Urinary bladder (tissue), 4 donors: Measurements from ENCODE around the gene GREM1. TPM values are rescaled to one million over a fixed set of nuclear protein-coding genes. Genes with fewer than 3 reads are reported as not detected.

Experiments used
- DNase-seq: peaks from one replicate; pipeline ENCODE4 v3.0.0-alpha.2; 2015; ENCODE audit errors: extremely low spot score
- H3K27ac ChIP-seq: one replicate; pipeline ENCODE4 v1.5.1; 2013; ENCODE audit warnings: low read depth, mild to moderate bottlenecking, moderate library complexity
- H3K36me3 ChIP-seq: one replicate; pipeline ENCODE4 v1.6.1; 2013; ENCODE audit warnings: mild to moderate bottlenecking, moderate library complexity; ENCODE audit not compliant: insufficient read depth
- H3K4me1 ChIP-seq: one replicate; pipeline ENCODE4 v1.6.1; 2013; ENCODE audit warnings: mild to moderate bottlenecking, moderate library complexity; ENCODE audit not compliant: insufficient read depth
- H3K4me3 ChIP-seq: one replicate; pipeline ENCODE4 v1.5.1; 2013; ENCODE audit warnings: low read depth, low read length
- WGBS: extraction: QIAGEN DNeasy Blood & Tissue Kit; methylation state at CpG from one replicate; pipeline ENCODE4 v1.1.7; 2013; 5-methylcytosine and 5-hydroxymethylcytosine counted together
- polyA plus RNA-seq: library from polyadenylated mRNA; stranded (reverse); fragments of 200-250 nt; gene quantifications from one replicate; pipeline ENCODE4 v1.2.3, GENCODE V29; 2013
- total RNA-seq: library from RNA; depleted of rRNA; stranded (reverse); fragments of >200 nt; gene quantifications from one replicate; pipeline ENCODE4 v1.2.3, GENCODE V29; 2014
- donor health status: healthy with polysubstance abuse.
- donor health status: healthy.

Gene GREM1
- total and polyA plus RNA-seq, 2 donors: 1.2 to 8.7 TPM

DNA sequence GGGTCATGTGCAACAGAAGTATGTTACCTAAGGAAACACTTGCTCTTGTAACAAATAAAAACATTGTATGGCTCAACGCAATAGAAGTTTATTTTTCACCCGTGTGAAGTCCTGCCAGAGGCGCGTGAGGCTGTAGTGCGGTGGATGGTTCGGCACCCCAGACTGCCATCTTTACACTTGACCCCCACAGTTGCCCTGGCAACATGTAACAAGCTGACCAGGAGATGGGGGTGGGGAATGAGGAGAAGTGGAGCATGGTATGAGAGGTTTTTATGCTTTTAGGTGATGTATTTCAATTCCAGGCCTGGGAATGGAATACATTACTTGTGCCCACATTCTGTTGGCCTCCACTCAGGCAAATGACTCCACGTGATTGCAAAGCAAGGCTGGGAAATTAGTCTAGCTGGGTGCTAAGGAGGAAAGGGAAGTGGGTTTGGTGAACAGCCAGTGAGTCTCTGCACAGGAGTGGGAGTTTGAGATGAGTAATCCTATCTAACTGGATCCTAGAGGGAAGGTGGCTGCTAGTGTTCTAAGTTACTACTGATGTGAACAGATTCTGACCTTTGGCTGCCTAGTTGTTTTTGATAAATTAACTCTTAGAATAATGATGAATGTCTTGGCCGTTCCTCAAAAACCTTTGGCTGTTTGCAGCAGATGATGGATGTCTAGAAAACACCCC, 33.8 kb upstream of the GREM1 start:
- no peak for DNase-seq
- Histone ChIP-seq H3K36me3 (no peaks in the 10 kb centered on the region), H3K4me1 (no peaks in the 10 kb centered on the region), H3K4me3 (no peak overlapping the region), H3K27ac (no peak overlapping the region)
- WGBS: 86% methylated on average over 8 of the region's 8 CpGs

DNA sequence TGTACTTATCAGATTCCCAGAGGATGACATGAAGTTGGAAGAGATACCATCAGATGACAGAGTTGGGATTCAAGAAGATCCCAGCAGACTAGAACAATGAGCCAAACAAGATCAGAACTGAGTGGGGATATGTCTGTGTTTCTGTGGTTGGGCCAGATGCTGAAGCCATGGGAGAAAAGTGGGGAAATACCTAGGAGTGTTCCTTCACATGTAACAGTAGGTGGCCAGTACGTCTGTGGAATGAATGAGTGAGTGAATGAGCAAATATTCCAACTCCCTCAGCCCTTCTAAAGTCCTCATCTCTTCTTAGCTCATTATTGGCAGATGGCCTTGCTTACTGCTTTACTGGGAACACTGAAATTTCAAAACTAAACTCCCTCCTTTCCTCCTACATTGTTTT, 32.2 kb upstream of the GREM1 start:
- Histone ChIP-seq H3K4me3 (no peak overlapping the region), H3K36me3 (no peaks in the 10 kb centered on the region), H3K4me1 (no peaks in the 10 kb centered on the region), H3K27ac (no peak overlapping the region)
- 80% methylated on average over 1 of the region's 1 CpG for WGBS
- DNase-seq: no peak

DNA sequence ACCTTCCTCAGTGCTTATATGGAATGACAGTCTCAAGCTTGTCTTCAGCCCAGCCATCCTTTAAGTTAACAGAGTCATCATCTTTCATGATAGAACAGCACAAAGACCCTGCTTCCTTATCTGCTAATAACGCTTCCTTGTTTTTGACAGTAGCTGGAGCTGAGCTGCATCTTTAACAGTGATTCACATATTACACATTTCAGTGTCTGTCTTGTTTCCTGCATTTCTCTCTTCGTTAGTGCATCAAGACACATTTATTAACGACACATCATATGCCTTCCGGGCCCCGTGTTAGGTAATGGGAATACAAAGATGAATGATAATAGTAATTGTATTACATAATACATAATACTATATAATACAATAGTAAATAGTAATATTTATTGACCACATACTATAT, 30.2 kb upstream of the GREM1 start:
- H3K27ac ChIP-seq: no peak overlapping the region
- no peak for DNase-seq
- H3K4me3 ChIP-seq: no peak overlapping the region
- H3K36me3 ChIP-seq: no peaks in the 10 kb centered on the region
- no peaks in the 10 kb centered on the region for H3K4me1 ChIP-seq
- 78% methylated on average over 5 of the region's 5 CpGs for WGBS

DNA sequence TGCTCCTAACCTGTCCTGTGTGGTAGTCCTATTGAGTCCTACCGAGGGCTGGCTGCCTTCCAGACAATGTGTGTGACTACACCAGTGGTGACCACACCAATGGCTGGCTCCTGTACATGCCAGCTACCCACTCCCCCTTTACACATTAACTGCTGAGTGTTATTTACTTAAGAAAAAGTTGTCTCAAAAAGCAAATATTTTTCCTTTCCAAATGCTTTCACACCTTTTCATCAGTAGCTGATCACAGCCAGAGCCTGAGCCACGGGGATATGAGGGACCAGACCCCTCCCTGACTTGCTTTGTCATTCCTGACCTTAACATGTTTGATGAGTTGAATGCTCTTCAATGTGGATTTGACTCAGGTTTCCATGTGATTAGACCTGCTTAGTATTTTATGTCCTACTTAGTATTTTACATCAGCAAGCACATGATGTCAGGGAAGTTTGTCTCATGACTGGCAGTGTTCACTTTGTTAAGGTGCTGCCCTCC, 29.6 kb upstream of the GREM1 start:
- H3K36me3 ChIP-seq: no peaks in the 10 kb centered on the region
- no peak for DNase-seq
- H3K4me3 ChIP-seq: no peak overlapping the region
- 64% methylated on average over 2 of the region's 2 CpGs for WGBS
- H3K4me1 ChIP-seq: no peaks in the 10 kb centered on the region
- H3K27ac ChIP-seq: no peak overlapping the region

DNA sequence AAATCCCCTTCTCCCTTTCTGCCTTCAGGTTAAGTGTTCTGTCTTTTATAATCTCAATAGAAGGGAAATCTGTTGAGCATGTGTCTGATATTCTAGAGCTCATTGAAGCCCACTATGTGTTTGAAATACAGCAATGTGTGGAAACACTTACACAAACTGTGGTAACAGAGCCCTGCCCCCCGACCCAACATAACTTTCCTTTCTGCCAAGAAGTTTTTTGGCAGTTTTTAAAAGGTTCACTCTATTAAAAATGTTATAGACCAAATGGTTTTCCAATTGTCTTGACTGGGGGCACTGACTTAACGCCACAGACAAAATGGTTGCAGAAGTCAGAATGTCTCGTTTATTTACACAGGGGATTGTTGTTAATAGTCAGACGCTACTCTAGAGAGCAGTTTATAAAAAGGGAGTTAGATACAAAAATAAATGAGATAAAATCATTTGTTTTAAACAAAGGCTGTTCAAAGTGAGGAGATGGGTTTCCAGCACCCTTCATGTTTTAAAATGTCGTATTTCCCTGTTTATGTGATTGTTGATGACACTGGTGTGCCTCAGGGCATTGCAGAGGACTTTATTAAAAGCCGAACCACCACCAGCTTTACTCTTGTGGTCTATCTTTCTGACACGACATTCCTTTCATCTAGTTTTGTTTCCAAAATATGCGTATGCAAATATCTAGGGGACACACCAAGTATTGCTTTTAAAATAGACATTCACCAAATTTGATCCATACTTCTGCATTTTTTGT, 26.7 kb upstream of the GREM1 start:
- Histone ChIP-seq H3K4me1 (no peaks in the 10 kb centered on the region), H3K4me3 (no peak overlapping the region), H3K36me3 (no peaks in the 10 kb centered on the region), H3K27ac (no peak overlapping the region)
- DNase-seq: no peak
- 48% methylated on average over 8 of the region's 8 CpGs for WGBS

DNA sequence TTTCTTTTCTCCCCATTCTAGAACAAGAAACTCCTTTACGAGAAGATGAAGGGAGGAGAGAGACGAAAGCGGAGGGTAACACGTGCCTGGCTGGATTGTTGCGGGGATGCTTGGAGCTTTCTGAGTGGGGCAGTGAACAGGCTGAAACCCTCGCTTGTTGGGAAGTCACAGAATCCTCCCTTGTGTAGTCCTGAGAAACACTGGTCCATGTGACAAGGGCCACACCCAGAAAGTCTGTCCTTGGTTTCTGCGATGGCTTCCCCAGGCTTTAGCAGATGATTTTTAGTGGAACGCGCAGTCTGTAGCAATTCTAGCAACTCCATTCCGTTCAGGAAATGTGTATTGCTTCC, 26.1 kb upstream of the GREM1 start:
- no peaks in the 10 kb centered on the region for H3K36me3 ChIP-seq
- DNase-seq: no peak
- H3K4me1 ChIP-seq: no peaks in the 10 kb centered on the region
- H3K4me3 ChIP-seq: no peak overlapping the region
- 82% methylated on average over 10 of the region's 10 CpGs for WGBS
- H3K27ac ChIP-seq: no peak overlapping the region

DNA sequence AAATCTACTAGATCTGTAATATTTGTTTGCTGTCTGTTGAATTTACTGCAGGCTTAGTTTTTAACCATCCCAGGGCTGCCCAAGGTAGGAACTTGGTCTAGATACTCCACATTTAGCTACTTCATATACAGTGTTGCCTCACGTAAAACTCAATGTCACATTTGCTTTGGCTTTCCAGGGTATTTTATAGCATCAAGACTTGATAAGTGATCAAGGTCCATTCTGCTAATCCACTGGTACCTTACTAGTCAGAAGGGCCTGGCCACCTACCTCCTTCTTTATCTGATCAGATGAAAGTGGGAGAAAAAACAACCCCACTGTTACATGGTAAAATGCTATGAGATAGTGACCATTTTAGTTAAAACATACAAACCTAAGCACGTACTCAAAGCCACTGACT, 25.5 kb upstream of the GREM1 start:
- WGBS: 88% methylated on average over 2 of the region's 2 CpGs
- no peak for DNase-seq
- H3K36me3 ChIP-seq: no peaks in the 10 kb centered on the region
- no peak overlapping the region for H3K4me3 ChIP-seq
- no peak overlapping the region for H3K27ac ChIP-seq
- no peaks in the 10 kb centered on the region for H3K4me1 ChIP-seq

DNA sequence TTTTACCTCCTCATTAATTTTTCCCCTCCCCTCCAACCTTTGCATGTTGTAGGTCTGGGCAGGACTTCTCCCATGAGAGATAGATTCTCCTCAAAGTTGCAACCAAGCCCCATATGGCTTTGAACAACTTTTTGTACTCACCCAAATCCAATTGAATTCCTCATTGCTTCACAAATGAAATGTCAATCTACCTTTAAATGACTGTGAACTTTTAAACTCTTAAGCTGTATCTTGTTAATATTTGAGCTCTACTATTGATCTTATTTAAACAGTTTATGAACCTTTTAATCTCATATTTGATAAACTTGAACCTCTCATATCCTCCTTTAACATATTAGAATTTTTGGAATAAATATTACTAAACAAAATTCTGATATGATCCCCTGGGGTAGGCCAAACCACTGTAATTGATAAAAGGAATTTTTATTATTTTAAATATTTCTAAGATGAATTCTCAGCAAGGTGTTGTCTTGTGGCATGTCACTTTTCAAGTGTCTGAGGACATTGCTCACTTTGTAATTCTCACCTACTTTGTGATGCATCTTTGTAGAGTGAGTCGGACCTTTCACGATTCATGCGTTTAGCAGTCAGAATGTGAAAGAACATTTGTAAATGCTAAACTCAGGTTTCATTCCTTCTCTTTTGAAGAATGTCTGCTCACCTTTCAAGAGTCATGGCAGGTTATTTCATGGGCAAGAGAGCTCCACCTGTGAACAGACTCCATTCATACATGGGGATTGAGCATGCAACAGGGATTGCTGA, 23.4 kb upstream of the GREM1 start:
- Histone ChIP-seq H3K4me1 (no peaks in the 10 kb centered on the region), H3K4me3 (no peak overlapping the region), H3K36me3 (no peaks in the 10 kb centered on the region), H3K27ac (no peak overlapping the region)
- WGBS: 99% methylated on average over 3 of the region's 3 CpGs
- DNase-seq: no peak

DNA sequence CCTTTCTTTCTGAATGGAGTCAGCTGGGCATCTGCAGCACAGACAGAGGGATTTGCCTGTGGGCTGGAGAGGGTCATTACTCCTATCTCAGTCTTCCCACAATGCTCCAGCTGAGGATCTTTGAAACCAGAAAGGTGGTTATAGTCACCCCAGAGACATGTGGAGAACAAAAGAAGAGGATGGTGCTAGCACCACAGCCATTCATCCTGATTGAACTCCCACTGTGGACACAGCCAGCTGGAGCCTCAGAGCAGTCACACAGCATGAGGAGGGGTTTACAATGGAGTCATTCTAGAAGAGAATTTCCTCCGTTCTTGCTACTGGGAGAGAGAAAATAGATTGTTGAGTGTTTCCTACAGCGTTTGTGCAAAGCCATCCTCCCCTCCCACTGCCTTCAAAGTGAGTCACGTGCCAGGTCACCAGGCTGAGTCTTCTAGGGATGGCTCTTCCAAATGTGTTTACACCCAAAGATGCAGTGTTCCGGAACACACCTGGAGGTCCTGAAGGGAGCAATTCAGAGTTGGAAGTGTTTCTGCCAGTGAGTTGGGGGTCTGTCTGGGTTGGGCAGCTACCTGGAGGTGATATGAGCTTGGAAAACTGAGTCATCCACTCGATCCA, 18.9 kb upstream of the GREM1 start:
- no peak overlapping the region for H3K4me3 ChIP-seq
- H3K4me1 ChIP-seq: no peaks in the 10 kb centered on the region
- WGBS: 83% methylated on average over 5 of the region's 5 CpGs
- H3K27ac ChIP-seq: no peak overlapping the region
- no peak for DNase-seq
- H3K36me3 ChIP-seq: no peaks in the 10 kb centered on the region

DNA sequence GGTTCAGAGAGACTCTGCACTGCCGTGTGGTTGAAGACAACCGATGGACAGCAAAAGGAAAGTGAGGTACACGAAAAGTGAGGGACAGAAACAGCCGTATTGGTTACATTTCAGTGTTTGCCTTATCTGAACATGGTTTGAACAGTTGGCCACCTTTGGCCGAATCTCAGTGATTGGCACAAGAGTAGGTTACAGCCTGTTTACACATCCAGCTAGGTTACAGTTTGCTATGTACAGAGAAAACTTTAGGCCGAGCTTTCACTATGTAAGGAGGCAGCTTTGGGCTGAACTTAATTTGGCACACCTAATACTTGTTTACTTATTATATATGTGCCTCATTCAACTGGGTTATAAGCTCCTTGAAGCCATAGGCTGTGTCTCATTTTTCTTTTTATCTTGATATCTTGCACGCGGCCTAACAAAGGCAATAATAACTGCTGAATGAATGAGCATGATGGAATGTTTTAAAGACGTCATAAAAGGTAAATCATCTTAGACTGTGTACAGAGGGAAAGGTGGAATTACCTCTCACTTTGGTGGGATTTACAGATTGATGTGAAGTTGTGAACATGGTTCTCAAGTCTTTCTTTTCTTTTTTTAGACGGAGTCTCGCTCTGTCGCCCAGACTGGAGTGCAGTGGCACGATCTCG, 17.2 kb upstream of the GREM1 start:
- no peak for DNase-seq
- Histone ChIP-seq H3K36me3 (no peaks in the 10 kb centered on the region), H3K4me1 (no peaks in the 10 kb centered on the region), H3K4me3 (no peak overlapping the region), H3K27ac (no peak overlapping the region)
- 83% methylated on average over 14 of the region's 14 CpGs for WGBS

DNA sequence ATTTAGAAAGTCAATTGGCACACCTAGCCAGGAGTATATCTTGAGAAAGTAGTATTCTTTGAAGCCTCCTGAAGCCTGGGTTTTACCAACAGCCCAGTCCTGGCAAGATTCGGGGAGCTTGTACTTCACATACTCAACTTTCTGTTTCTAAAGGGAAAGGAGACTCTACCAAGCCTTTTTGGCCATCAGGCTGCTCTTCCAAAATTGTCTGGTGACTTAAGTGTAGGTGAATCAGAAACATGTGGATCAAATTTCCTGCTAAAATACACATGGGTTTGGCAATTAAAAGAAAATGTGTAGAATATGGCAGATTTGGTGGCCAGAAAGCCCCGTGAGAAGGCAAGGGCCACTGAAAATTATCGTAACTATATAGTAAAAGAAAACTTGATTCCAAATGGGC, 15.9 kb upstream of the GREM1 start:
- Histone ChIP-seq H3K27ac (no peak overlapping the region), H3K36me3 (no peaks in the 10 kb centered on the region), H3K4me3 (no peak overlapping the region), H3K4me1 (no peaks in the 10 kb centered on the region)
- DNase-seq: no peak
- WGBS: 63% methylated on average over 3 of the region's 3 CpGs

DNA sequence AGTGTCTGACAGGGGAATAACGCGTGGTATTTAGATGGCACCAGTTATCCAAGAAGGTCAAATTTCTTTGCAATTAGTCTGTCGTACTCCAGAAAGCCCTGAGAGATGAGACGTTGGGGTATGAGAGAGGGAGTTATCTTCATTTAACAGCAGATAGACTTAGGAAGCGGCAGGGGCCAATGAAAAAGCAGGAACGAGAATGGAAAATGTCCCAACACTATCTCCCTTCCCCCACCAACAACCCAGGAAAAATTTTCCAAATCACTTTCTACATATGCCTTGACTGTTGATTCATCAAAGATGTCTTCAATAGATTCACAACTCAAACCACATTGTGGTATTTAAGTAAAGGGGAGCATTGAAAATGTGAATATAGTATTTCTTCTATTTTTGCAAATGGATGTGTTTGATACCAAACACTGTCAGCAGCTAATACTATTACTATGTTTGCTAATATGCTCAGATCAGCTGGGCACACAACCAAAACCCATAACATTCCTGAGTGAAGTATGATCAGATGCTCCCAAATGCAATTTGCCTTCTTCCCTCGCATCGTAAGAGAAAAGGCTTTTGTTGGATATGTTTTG, 13.3 kb upstream of the GREM1 start:
- H3K4me1 ChIP-seq: no peaks in the 10 kb centered on the region
- no peak overlapping the region for H3K27ac ChIP-seq
- no peaks in the 10 kb centered on the region for H3K36me3 ChIP-seq
- DNase-seq: no peak
- WGBS: 49% methylated on average over 8 of the region's 8 CpGs
- H3K4me3 ChIP-seq: no peak overlapping the region

DNA sequence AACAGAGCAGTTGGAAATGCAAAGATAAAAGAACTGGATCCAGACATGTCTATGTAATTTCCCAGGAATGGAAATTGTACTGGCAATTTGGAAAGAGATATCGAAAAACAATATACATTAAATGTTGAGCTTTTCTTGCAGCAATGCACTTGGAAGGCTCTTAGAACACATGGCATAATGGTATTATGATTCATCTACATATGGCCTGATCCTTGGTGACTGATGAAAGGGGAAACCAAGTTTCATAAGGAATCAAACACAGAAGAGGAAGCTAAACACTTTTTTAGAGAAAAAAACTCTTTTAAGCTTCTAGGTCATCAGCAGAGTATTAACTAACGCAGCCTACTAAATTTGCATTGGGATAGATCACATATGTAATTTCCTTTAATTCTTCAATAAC, 12.4 kb upstream of the GREM1 start:
- H3K27ac ChIP-seq: no peak overlapping the region
- H3K4me1 ChIP-seq: no peaks in the 10 kb centered on the region
- no peaks in the 10 kb centered on the region for H3K36me3 ChIP-seq
- 86% methylated on average over 2 of the region's 2 CpGs for whole genome bisulfite sequencing
- no peak for DNase-seq
- no peak overlapping the region for H3K4me3 ChIP-seq
